COLO829 (cell line): Measurements from ENCODE around the gene RNF223.
"Not testable (repeated sequence)": the region's sequence is repeated elsewhere in the genome, so short reads cannot be mapped to it uniquely, and the experiment has no call there.

Source experiments
- DNase-seq: peaks from one replicate; pipeline ENCODE4 v3.0.0; 2012; ENCODE audit warnings: low spot score

Gene RNF223

GRCh38 chr1:1109743-1110142, 35.6 kb upstream of the RNF223 start:
- no peak for DNase-seq

GRCh38 chr1:1106510-1107221, 32.6 kb upstream of the RNF223 start:
- no peak for DNase-seq

DNA sequence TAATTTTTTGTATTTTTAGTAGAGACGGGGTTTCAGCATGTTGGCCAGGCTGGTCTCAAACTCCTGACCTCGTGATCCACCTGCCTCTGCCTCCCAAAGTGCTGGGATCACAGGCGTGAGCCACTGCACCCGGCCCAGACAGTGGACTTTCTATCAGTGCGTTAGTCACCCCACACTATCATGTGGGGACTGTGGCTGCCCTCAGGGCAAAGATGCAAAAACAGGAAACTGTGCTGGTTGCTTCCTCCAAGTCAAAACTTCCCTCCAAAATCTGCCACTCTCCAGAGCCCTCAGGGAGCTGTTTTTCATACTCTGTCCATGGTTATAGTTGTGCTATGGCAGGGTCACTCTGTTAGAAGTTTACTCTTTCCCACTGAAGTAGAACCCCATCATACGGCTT, 30.0 kb upstream of the RNF223 start:
- not testable (repeated sequence) for DNase-seq

- DNase-seq: no peak
These were observed 27.4 kb upstream of the RNF223 start for GRCh38 chr1:1101503-1101902.

DNA sequence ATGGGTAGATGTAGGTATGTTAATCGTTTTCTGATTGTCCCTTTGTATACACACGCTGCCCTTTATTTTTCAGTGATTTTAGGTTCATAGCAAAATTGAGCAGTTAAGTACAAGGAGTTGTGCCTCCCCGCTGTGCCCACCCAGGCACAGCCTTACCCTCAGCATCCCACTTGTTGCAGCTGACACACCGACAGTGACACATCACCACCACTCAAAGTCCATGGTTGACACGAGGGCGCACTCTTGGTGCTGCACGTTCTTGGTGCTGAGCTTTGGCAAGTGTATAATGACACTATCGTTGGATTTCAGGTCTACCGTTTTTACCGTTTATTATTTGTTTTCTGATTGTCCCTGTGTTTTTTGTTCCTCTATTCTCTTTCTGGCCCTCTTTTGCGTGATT, 26.2 kb upstream of the RNF223 start:
- no peak for DNase-seq

DNA sequence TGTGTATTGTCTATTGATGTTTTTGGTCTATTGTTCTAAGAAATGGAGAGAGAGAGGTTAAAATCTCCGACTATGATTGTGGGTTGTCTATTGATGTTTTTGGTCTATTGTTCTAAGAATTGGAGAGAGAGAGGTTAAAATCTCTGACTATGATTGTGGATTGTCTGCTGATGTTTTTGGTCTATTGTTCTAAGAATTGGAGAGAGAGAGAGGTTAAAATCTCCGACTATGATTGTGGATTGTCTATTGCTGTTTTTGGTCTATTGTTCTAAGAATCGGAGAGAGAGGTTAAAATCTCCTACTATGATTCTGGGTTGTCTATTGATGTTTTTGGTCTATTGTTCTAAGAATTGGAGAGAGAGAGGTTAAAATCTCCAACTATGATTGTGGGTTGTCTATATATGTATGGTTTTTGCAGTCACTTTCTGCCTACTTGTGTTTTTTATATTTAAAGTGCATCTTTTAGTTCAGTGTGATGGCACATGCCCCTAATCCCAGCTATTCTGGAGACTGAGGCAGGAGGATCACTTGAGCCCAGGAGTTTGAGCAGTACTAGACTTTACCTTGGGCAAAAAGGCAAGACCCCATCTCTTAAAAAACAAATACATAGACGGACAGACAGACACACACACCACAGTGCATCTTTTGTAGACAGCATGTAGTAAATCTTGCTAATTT, 25.5 kb upstream of the RNF223 start:
- DNase-seq: no peak

DNA sequence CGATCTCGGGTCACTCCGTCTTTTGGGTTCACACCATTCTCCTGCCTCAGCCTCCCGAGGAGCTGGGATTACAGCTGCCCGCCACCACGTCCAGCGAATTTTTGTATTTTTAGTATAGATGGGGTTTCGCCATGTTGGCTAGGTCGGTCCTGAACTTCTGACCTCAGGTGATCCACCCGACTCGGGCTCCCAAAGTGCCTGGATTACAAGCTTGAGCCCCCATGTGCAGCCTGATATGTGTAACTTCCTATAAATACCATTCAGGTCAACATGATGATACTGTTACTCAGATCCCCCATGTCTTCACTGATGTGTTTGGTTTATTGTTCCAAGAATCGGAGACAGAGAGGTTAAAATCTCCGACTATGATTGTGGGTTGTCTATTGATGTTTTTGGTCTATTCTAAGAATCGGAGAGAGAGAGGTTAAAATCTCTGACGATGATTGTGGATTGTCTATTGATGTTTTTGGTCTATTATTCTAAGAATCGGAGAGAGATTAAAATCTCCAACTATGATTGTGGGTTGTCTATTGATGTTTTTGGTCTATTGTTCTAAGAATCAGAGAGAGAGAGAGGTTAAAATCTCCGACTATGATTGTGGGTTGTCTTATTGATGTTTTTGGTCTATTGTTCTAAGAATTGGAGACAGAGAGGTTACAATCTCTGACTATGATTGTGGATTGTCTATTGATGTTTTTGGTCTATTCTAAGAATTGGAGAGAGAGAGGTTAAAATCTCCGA, 24.7 kb upstream of the RNF223 start:
- no peak for DNase-seq

GRCh38 chr1:1096136-1096535, 22.0 kb upstream of the RNF223 start:
- DNase-seq: not testable (repeated sequence)

DNA sequence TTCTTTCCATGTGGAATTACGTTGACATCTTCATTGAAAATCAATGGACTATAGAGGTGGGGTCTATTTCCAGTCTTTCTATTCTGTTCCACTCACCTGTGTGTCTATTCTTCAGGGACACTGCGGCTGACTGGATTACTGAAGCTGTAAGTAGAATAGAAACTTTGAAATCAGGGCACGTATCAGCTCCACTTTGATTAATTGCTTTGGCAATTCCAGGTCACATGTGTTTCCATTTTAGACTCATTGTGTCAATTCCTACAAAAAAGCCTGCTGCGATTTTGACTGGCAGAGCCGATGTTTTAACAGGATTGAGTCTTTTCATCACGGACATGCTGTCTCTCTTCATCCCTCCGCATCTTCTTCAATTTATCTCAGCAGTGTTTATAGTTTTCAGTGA, 20.9 kb upstream of the RNF223 start:
- no peak for DNase-seq

DNA sequence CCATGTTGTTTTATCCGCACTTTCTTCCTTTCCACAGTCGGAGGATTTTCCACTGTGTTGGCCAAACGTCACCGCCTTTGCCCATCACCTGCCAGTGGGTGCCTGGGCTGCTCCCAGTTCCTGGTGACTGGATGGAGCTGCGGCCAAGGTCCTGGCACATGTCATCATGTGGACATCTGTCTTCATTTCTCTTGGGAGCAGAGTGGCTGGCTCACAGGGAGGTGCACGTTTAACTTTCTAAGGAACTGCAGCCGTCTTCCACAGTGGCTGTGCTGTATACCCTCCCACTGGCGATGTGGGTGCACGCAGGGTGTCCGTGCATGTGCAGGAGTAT, 19.5 kb upstream of the RNF223 start:
- DNase-seq: no peak

- no peak for DNase-seq
These were observed 18.9 kb upstream of the RNF223 start for GRCh38 chr1:1092894-1093609.

GRCh38 chr1:1092149-1092855, 18.2 kb upstream of the RNF223 start:
- DNase-seq: no peak

DNA sequence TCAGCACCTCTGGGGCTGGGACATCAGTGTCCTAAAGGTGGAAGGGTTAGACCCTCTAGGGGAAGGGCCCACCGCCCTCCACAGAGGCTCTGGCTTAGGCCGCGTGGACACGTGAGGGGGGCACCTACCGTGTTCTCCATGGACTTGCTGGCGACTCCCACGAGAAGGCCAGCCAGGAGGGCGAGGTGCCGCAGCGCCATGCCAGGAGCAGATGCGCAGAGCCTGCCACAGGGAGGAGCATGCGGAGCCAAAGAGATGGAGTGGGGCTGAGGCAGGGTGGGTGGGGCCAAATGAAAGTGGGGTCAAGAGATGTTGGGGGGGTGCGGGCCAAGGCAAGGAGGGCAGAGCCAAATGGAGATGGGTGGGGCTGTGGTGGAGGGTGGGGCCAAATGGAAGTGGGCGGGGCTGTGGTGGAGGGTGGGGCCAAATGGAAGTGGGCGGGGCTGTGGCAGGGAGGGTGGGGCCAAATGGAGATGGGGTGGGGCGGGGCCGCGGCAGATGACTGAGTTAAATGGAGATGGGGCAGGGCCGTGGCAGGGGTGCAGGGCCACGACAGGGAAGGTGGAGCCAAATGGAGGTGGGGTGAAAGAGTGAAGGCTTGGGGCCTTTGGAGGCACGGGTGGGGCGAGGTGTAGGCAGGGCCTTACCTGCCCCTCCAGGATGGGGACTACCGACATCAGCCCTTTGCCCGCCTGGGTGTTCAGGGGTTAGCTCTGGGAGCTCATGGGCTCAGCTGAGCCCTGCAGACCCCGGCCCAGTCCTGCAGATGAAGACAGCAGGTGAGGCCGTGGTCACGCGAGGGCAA, 17.4 kb upstream of the RNF223 start:
- peak; percentile 21 for DNase-seq

- DNase-seq: no peak
These were observed 16.6 kb upstream of the RNF223 start for GRCh38 chr1:1090424-1091343.

- DNase-seq: no peak
These were observed 15.8 kb upstream of the RNF223 start for GRCh38 chr1:1089731-1090423.

- DNase-seq: no peak
These were observed 14.9 kb upstream of the RNF223 start for GRCh38 chr1:1088801-1089680.

DNA sequence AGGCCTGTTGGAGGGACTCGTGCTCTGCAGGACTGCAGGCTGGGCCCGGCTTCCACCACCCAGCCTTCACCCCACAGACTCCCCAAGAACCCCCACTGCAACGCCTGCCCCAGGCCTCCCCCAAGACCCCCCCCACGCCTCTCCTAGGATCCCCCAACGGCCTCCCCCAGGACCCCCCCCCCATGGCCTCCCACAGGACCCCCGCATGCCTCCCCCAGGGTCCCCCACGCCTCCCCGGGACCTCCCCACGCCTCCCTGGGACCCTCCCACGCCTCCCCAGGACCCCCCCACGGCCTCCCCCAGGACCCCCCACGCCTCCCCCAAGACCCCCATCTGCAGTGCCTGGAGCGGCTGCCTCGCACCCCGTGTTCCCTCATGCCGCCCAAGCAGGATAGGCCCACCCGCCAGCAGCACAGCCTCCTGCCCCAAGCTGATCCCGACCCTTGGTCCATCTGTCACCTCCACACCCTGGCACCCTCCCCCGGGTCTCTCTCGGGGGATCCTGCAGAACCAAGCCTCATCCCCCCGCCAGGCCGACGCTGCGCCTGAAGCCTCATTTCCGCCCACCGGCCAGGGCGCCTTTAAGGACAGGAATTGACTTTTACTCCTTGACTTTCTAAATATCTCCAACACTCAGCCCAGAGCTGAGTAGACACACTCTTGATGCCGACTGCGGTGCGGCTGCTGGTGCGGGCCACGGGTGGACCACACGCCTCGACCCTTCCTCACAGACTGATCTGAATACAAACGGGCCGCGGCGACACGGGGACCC, 14.1 kb upstream of the RNF223 start:
- no peak for DNase-seq
